ENCODE results near the gene PARD3B.

Gene PARD3B

GRCh38 chr2:205148755-205149154 is 603.5 kb downstream of the PARD3B start:
- no peak overlapping the region for H3K4me3 ChIP-seq (ENCODE audit: low read length)
- TF ChIP-seq ZNF274 (IDR thresholded peaks at IDR 0.05; ENCODE audit: low read depth, low read length): no peak

GRCh38 chr2:205156457-205156856 is 611.2 kb downstream of the PARD3B start:
- H3K4me3 ChIP-seq (ENCODE audit: low read length): no peak overlapping the region
- TF ChIP-seq ZNF274 (IDR thresholded peaks at IDR 0.05; ENCODE audit: low read depth, low read length): no peak

- no peak for TF ChIP-seq ZNF274 (IDR thresholded peaks at IDR 0.05; ENCODE audit: low read depth, low read length)
These were observed 613.1 kb downstream of the PARD3B start for GRCh38 chr2:205158404-205158803.

GRCh38 chr2:205161156-205161839 is 616.0 kb downstream of the PARD3B start:
- no peak overlapping the region for H3K4me3 ChIP-seq (ENCODE audit: low read length)
- TF ChIP-seq ZNF274 (IDR thresholded peaks at IDR 0.05; ENCODE audit: low read depth, low read length): no peak

More at GRCh38 chr2:205158404-205158803, 613.1 kb downstream of the PARD3B start:
- H3K4me3 ChIP-seq (ENCODE audit: low read length): no peak overlapping the region

GRCh38 chr2:205166745-205167144 is 621.5 kb downstream of the PARD3B start:
- no peak overlapping the region for H3K4me3 ChIP-seq (ENCODE audit: low read length)
- TF ChIP-seq ZNF274 (IDR thresholded peaks at IDR 0.05; ENCODE audit: low read depth, low read length): no peak

GRCh38 chr2:205169012-205169411 is 623.7 kb downstream of the PARD3B start:
- no peak overlapping the region for H3K4me3 ChIP-seq (ENCODE audit: low read length)
- TF ChIP-seq ZNF274 (IDR thresholded peaks at IDR 0.05; ENCODE audit: low read depth, low read length): no peak

GRCh38 chr2:205169464-205169863 is 624.2 kb downstream of the PARD3B start:
- H3K4me3 ChIP-seq (ENCODE audit: low read length): no peak overlapping the region
- no peak for TF ChIP-seq ZNF274 (IDR thresholded peaks at IDR 0.05; ENCODE audit: low read depth, low read length)

GRCh38 chr2:205170399-205170798 is 625.1 kb downstream of the PARD3B start:
- TF ChIP-seq ZNF274 (IDR thresholded peaks at IDR 0.05; ENCODE audit: low read depth, low read length): no peak
- no peak overlapping the region for H3K4me3 ChIP-seq (ENCODE audit: low read length)

- no peak overlapping the region for H3K4me3 ChIP-seq (ENCODE audit: low read length)
- TF ChIP-seq ZNF274 (IDR thresholded peaks at IDR 0.05; ENCODE audit: low read depth, low read length): no peak
These were observed 626.1 kb downstream of the PARD3B start for GRCh38 chr2:205171261-205171940.

GRCh38 chr2:205175831-205176230 is 630.6 kb downstream of the PARD3B start:
- TF ChIP-seq ZNF274 (IDR thresholded peaks at IDR 0.05; ENCODE audit: low read depth, low read length): no peak
- no peak overlapping the region for H3K4me3 ChIP-seq (ENCODE audit: low read length)

- TF ChIP-seq ZNF274 (IDR thresholded peaks at IDR 0.05; ENCODE audit: low read depth, low read length): no peak
- no peak overlapping the region for H3K4me3 ChIP-seq (ENCODE audit: low read length)
These were observed 631.3 kb downstream of the PARD3B start for GRCh38 chr2:205176546-205176945.

GRCh38 chr2:205177546-205177945 is 632.3 kb downstream of the PARD3B start:
- no peak overlapping the region for H3K4me3 ChIP-seq (ENCODE audit: low read length)
- no peak for TF ChIP-seq ZNF274 (IDR thresholded peaks at IDR 0.05; ENCODE audit: low read depth, low read length)

- H3K4me3 ChIP-seq (ENCODE audit: low read length): no peak overlapping the region
These were observed 635.5 kb downstream of the PARD3B start for GRCh38 chr2:205180730-205181129.

GRCh38 chr2:205187731-205188130 is 642.5 kb downstream of the PARD3B start:
- TF ChIP-seq ZNF274 (IDR thresholded peaks at IDR 0.05; ENCODE audit: low read depth, low read length): no peak
- no peak overlapping the region for H3K4me3 ChIP-seq (ENCODE audit: low read length)

More at GRCh38 chr2:205180730-205181129, 635.5 kb downstream of the PARD3B start:
- TF ChIP-seq ZNF274 (IDR thresholded peaks at IDR 0.05; ENCODE audit: low read depth, low read length): no peak
